HG02884 (cell line): ENCODE results near the gene RNU6-1.

Experiments
- ATAC-seq: cut with Tn5 transposase; IDR thresholded peaks from one replicate; pipeline ENCODE4 v1.9.1; 2021; ENCODE audit warnings: mild to moderate bottlenecking, moderate library complexity; ENCODE audit not compliant: unreplicated experiment

RNU6-1 gene

GRCh38 chr15:67834581-67835296 lies 5.1 kb downstream of the RNU6-1 start:
- no peak for ATAC-seq

GRCh38 chr15:67833710-67834511 lies 5.9 kb downstream of the RNU6-1 start:
- ATAC-seq = no peak

- ATAC-seq = no peak
Measured at GRCh38 chr15:67832897-67833709, 6.7 kb downstream of the RNU6-1 start.

DNA sequence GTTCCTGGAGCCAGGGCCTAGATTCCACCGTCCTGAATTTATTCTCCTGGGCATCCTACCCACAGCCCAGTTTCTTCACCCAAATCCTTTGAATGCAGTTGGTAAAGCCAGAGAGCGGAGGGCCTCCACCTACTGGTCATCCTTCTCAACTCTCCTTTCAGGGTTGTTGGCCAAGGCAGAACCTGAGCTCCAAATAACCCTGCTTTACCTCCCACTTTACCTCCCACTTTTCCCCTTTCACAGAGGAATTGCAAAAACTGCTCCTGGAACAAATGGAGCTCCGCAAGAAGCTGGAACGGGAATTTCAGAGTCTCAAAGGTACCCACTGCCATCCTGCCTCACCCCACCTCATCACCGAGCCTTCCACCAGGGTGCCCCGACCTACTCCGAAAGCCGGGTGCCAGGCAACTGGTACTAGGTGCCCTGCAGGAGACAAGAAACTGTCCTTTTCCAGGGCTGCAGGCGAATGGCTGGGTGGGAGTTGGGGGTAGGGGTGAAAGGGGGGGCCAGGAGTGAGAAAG lies 7.8 kb downstream of the RNU6-1 start:
- no peak for ATAC-seq

GRCh38 chr15:67831363-67831762 lies 8.5 kb downstream of the RNU6-1 start:
- no peak for ATAC-seq

- no peak for ATAC-seq
Measured at GRCh38 chr15:67829647-67830504, 10.0 kb downstream of the RNU6-1 start.

GRCh38 chr15:67828969-67829646 lies 10.7 kb downstream of the RNU6-1 start:
- no peak for ATAC-seq

GRCh38 chr15:67828278-67828968 lies 11.4 kb downstream of the RNU6-1 start:
- ATAC-seq = no peak

DNA sequence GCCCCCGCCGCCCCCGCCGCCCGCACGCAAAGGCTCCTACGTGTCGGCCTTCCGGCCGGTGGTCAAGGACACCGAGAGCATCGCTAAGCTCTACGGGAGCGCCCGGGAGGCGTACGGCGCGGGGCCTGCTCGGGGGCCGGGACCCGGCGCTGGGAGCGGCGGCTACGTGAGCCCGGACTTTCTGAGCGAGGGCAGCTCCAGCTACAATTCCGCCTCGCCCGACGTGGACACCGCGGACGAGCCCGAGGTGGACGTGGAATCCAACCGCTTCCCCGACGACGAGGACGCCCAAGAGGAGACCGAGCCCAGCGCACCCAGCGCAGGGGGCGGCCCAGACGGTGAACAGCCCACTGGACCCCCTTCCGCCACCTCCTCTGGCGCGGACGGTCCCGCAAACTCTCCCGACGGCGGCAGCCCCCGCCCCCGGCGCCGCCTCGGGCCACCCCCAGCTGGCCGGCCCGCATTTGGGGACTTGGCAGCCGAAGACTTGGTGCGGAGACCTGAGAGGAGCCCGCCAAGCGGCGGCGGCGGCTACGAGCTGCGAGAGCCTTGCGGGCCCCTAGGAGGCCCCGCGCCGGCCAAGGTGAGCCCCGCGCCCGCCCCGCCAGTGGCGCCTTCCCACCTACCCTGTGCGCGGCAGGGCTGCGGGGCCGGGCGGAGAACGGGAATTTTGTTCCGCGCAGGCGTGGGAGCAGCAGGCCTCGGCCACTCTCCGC lies 12.1 kb downstream of the RNU6-1 start:
- ATAC-seq = no peak

- ATAC-seq = no peak
Measured at GRCh38 chr15:67826717-67827561, 12.9 kb downstream of the RNU6-1 start.

GRCh38 chr15:67825881-67826716 lies 13.7 kb downstream of the RNU6-1 start:
- ATAC-seq = no peak

DNA sequence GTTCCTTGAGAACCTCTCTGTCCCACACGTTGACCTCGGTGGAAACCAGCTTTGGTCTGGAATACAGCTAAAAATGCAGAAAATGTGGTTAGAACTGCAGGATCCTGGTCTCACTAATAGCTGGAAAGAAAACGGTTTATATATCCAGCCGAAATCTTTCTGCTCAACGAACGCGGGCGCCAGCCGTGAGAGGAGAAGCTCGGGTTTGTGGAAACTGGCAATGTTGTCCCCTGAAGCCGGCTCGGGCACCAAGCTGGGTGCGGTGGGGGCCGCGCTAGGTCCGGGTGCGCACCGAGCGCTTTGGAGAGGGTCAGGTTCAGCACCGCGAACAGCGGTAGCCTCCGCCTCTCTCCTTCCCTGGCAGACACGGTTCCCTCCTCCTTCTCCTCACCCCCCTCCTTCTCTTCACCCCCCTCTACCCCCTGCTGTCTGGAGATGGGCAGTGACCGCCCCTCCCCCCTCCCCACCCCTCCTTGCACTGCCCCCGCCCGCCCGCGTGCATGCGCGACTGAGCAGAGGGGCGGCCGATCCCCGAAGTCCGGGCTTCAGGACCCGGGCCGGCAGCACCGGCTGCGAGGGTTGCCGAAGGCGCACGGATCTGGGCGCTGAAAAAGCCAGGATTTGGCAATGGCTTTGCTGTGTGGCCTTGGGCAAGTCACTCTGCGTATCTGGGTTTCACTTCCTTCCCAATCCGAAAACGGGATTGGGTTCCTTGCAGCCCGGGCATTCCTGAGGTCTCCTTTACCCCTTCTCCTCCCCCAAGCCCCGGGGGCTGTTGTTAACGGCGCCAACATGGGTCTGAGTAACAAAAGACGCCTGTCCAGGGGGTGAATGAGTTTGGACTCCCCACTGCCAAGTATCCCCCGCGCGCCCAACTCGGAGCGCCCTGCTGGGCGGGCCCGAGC lies 14.6 kb downstream of the RNU6-1 start, which contains the start of gene SKOR1:
Gene SKOR1 (plus strand): TSS at position 534 of the 905 bp plus-strand sequence. CDS start 94 bp downstream, at position 628.
- ATAC-seq = no peak

DNA sequence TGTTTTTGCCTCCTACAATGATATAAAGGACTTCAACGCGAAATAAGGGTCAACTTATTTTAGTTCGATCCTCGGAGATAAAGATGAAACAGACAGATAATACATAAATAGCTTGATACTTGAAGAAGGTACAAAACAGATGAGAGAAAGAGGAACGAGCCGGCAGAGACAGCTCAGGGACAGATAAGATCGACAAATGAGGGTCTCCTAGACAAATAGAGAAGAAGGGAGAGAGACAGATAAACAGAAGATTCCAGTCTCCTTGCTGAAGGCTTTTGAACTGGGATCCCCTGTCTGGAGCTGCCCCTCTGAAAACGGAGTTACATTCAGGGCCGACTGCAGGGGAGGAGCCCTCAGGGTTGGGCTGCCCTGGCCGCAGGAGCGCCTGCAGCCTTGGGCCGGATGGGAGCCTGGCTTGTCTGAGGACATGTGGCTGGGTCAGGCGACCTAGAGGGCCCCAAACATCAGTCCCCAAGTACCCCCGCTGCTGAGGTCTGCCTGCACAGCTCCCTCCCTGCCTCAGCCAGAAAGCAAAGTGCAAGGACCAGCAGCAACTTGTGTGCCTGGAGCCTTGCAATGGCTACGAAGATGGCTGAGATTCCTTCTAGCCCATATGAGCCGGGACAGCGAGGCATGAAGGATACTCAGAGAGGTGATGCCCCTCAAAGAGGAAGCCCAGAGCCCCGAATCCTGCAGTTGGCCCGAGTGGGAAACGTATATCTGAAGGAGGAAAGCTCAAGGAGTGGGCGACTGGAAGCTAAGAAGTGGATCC lies 15.5 kb downstream of the RNU6-1 start:
- ATAC-seq = no peak

DNA sequence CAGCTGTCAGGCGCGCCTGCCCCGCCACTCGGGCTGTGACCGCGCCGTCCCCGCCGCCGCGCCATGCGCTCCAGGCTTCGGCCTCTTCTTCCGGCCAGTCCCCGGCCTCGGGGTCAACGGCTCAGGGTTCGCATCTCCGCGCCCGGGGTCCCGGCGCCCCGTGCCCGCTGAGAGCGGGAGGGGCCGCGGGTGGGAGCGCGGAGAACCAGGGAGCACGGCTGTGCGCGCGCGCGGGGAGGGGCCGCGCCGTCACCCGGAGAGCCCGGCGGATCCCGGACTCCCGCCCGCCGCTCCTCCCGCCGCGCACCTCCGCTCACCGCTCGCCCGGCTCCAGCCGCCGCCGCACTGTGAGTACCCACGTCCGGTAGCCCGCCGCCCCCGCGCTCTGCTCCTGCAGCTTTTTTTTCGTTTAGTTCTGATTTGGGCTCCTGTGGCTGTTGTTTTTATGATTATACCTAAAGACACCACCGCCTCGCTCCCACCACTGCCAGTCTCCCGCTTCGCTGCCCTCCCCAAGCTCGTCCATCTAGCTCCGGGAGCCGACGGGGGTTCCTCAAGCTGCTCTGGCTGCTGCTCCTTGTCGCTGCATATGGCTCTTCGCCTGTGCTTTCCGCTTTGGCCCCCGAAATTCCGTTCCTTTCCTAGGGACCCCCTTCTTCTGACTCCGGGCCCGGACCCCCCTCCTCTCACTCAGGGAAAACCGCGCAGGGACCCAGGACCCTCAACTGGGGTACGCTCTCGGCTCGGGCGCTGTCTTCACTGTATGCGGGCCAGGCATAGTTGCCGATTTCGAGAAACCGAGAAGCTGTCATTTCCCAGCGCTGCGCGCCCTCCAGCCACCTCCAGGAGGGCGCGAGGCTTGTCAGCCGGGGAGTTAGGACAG lies 16.3 kb downstream of the RNU6-1 start:
- ATAC-seq = no peak
